Hematopoietic multipotent progenitor cell (in vitro differentiated cells): ENCODE measurements around the gene ADGRG1. TPM values are rescaled to one million over a fixed set of nuclear protein-coding genes. Genes with fewer than 3 reads are reported as not detected.
"Not testable (repeated sequence)": the region's sequence is repeated elsewhere in the genome, so short reads cannot be mapped to it uniquely, and the experiment has no call there.

Experiments
- DNase-seq, 3 donors: peaks; one replicate each; pipeline ENCODE4 v3.0.0-alpha.2; 2011 to 2015; ENCODE audit warnings: low read depth in 2 of 3, low spot score in 2 of 3
- total RNA-seq: library from RNA; depleted of rRNA; stranded (reverse); fragments of >200 nt; gene quantifications from one replicate; pipeline ENCODE4 v1.2.3, GENCODE V29; 2012

The ADGRG1 gene
- total RNA-seq, 1 donor, result 93.2 TPM

GRCh38 chr16:57663917-57664661, 35.7 kb downstream of the ADGRG1 start:
- DNase-seq, result no peak

- DNase-seq, result no peak
Observed at GRCh38 chr16:57664662-57665025, 36.2 kb downstream of the ADGRG1 start.

GRCh38 chr16:57665541-57665940, 37.1 kb downstream of the ADGRG1 start:
- no peak for DNase-seq

GRCh38 chr16:57666353-57667047, 38.1 kb downstream of the ADGRG1 start:
- no peak for DNase-seq

GRCh38 chr16:57667048-57667525, 38.7 kb downstream of the ADGRG1 start:
- DNase-seq, result no peak

GRCh38 chr16:57667526-57668262, 39.3 kb downstream of the ADGRG1 start:
- no peak for DNase-seq

GRCh38 chr16:57668263-57668571, 39.8 kb downstream of the ADGRG1 start, which contains the start of gene ADGRG3:
Gene ADGRG3 (plus strand): TSS chr16:57668306. CDS start chr16:57668348, 42 bp downstream.
- no peak for DNase-seq

GRCh38 chr16:57668630-57669475, 40.4 kb downstream of the ADGRG1 start:
- no peak for DNase-seq

- no peak for DNase-seq
Observed at GRCh38 chr16:57669476-57670162, 41.2 kb downstream of the ADGRG1 start.

- no peak for DNase-seq
Observed at GRCh38 chr16:57670196-57670595, 41.8 kb downstream of the ADGRG1 start.

- not testable (repeated sequence) for DNase-seq
Observed at GRCh38 chr16:57671451-57671850, 43.0 kb downstream of the ADGRG1 start.

GRCh38 chr16:57672416-57672815, 44.0 kb downstream of the ADGRG1 start:
- no peak for DNase-seq

- DNase-seq, result no peak
Observed at GRCh38 chr16:57672824-57673223, 44.4 kb downstream of the ADGRG1 start.

- DNase-seq, result peak in 1 of 3 donors; percentile 53
Observed at GRCh38 chr16:57675741-57676551, 47.5 kb downstream of the ADGRG1 start.

GRCh38 chr16:57676553-57677085, 48.2 kb downstream of the ADGRG1 start:
- DNase-seq, result no peak

- no peak for DNase-seq
Observed at GRCh38 chr16:57677622-57678369, 49.4 kb downstream of the ADGRG1 start.

- DNase-seq, result no peak
Observed at GRCh38 chr16:57679016-57679415, 50.6 kb downstream of the ADGRG1 start.
